Activated CD4-positive, alpha-beta T cell treated with anti-CD3 and anti-CD28 coated beads, Interleukin-2, amount 50 U/mL, for 16 hours (primary cell): Measurements from ENCODE around the gene LIN37.
"Not testable (repeated sequence)": the region's sequence is repeated elsewhere in the genome, so short reads cannot be mapped to it uniquely, and the experiment has no call there.

ENCODE experiments used
- DNase-seq: peaks from one replicate; pipeline ENCODE4 v3.0.0-alpha.2; 2020

The LIN37 gene

GRCh38 chr19:35791814-35792279 is 43.5 kb downstream of the LIN37 start:
- DNase-seq: no peak

- no peak for DNase-seq
Observed at GRCh38 chr19:35792312-35792711, 43.9 kb downstream of the LIN37 start.

GRCh38 chr19:35792888-35793287 is 44.5 kb downstream of the LIN37 start:
- no peak for DNase-seq

GRCh38 chr19:35793381-35794165 is 45.2 kb downstream of the LIN37 start:
- no peak for DNase-seq

GRCh38 chr19:35795564-35795963 is 47.2 kb downstream of the LIN37 start:
- DNase-seq: not testable (repeated sequence)

- DNase-seq: no peak
Observed at GRCh38 chr19:35796645-35797542, 48.5 kb downstream of the LIN37 start.

GRCh38 chr19:35797663-35798062 is 49.3 kb downstream of the LIN37 start:
- no peak for DNase-seq

GRCh38 chr19:35801828-35802227 is 53.5 kb downstream of the LIN37 start:
- DNase-seq: no peak
